Lung (tissue), 12 donors: Measurements from ENCODE around the gene CHRNB4. TPM values are rescaled to one million over a fixed set of nuclear protein-coding genes. Genes with fewer than 3 reads are reported as not detected.

Source experiments
- ATAC-seq: fragments of 200-7000 bp; cut with Tn5 transposase; one replicate; pipeline ENCODE4 v1.9.1; 2020; ENCODE audit warnings: moderate number of reproducible peaks; ENCODE audit not compliant: insufficient read depth, low FRiP score
- DNase-seq, 3 donors: peaks; one replicate each; pipeline ENCODE4 v3.0.0-alpha.2; 2013 to 2017
- H3K27ac ChIP-seq, 2 donors: one replicate each; pipeline ENCODE4 v1.5.1; 2013; ENCODE audit warnings: mild to moderate bottlenecking in 2 of 2, moderate library complexity in 2 of 2, control low read depth in 1 of 2, inconsistent platforms in 1 of 2, low read depth in 1 of 2, low read length in 1 of 2
- H3K27me3 ChIP-seq, 3 donors: one replicate each; pipeline ENCODE4 v1.5.1; 2013; ENCODE audit warnings: low read length in 2 of 3; ENCODE audit not compliant: control insufficient read depth in 3 of 3, insufficient read depth in 3 of 3
- H3K36me3 ChIP-seq, 4 donors: one replicate each; pipeline ENCODE4 v1.5.1; 2013; ENCODE audit warnings: low read length in 4 of 4, mild to moderate bottlenecking in 1 of 4, moderate library complexity in 1 of 4; ENCODE audit not compliant: control insufficient read depth in 4 of 4, insufficient read depth in 4 of 4
- H3K4me1 ChIP-seq, 5 donors: one replicate each; pipeline ENCODE4 v1.5.1; 2013; ENCODE audit warnings: low read length in 5 of 5, mild to moderate bottlenecking in 2 of 5, moderate library complexity in 1 of 5; ENCODE audit not compliant: control insufficient read depth in 5 of 5, insufficient read depth in 5 of 5
- H3K4me3 ChIP-seq: one replicate; pipeline ENCODE4 v1.5.1; 2013; ENCODE audit warnings: mild to moderate bottlenecking, control low read depth, moderate library complexity
- H3K9ac ChIP-seq, 2 donors: one replicate each; pipeline ENCODE4 v1.5.1; 2013; ENCODE audit warnings: low read length in 2 of 2, control low read depth in 1 of 2; ENCODE audit not compliant: insufficient read depth in 1 of 2
- H3K9me3 ChIP-seq, 4 donors: one replicate each; pipeline ENCODE4 v1.5.1; 2013; ENCODE audit warnings: low read length in 3 of 4, mild to moderate bottlenecking in 1 of 4, moderate library complexity in 1 of 4; ENCODE audit not compliant: control insufficient read depth in 4 of 4, insufficient read depth in 3 of 4
- CTCF ChIP-seq: IDR thresholded peaks from 2 replicates; pipeline ENCODE4 v1.5.1; 2012; ENCODE audit warnings: mild to moderate bottlenecking; ENCODE audit errors: control extremely low read depth, extremely low read depth
- WGBS, 2 donors: extraction: QIAGEN DNeasy Blood & Tissue Kit; methylation state at CpG; one replicate each; pipeline ENCODE4 v1.1.7; 2013; 5-methylcytosine and 5-hydroxymethylcytosine counted together
- polyA plus RNA-seq, 2 donors: library from polyadenylated mRNA; stranded (reverse); fragments of 200-250 nt; gene quantifications; one replicate each; pipeline ENCODE4 v1.2.1, GENCODE V29; 2013
- total RNA-seq, 2 donors: library from RNA; depleted of rRNA in 1 of 2; stranded (reverse); fragments of >200 nt in 1 of 2; gene quantifications; one replicate each; pipeline ENCODE4 v1.2.1, GENCODE V29; 2014 to 2021
- donor health status: control.
- donor health status: control.
- donor health status: Bipolar disorder and iron deficiency.
- donor health status: healthy.
- donor health status: DM: yes; HTN: yes; CAD: no.

Gene CHRNB4
- total and polyA plus RNA-seq, 4 donors = 0.05 TPM; not detected in 3

GRCh38 chr15:78675206-78675605, 34.2 kb upstream of the CHRNB4 start:
- Histone ChIP-seq H3K27me3 (no peaks in the 10 kb centered on the region), H3K27ac (no peak overlapping the region), H3K4me3 (no peak overlapping the region), H3K9me3 (peaks cover 0 to 2% (median 0%) of the 10 kb centered on the region in 4 donors), H3K36me3 (no peaks in the 10 kb centered on the region), H3K9ac (no peak overlapping the region), H3K4me1 (peaks cover 0 to 11% (median 3%) of the 10 kb centered on the region in 5 donors)
- DNase-seq (no peak), ATAC-seq (no peak)
- TF ChIP-seq CTCF = no peak
- 96% methylated on average over 4 of the region's 4 CpGs for WGBS, 2 donors

- H3K36me3 ChIP-seq = no peaks in the 10 kb centered on the region
- TF ChIP-seq CTCF = no peak
- peaks cover 0 to 11% (median 3%) of the 10 kb centered on the region in 5 donors for H3K4me1 ChIP-seq
- H3K27me3 ChIP-seq = no peaks in the 10 kb centered on the region
- no peak overlapping the region for H3K27ac ChIP-seq
- DNase-seq = no peak
- no peak overlapping the region for H3K4me3 ChIP-seq
- H3K9ac ChIP-seq = no peak overlapping the region
- 96 to 98% methylated on average over 3 of the region's 3 CpGs for WGBS, 2 donors
- H3K9me3 ChIP-seq = peaks cover 0 to 1% (median 0%) of the 10 kb centered on the region in 4 donors
- ATAC-seq = no peak
Observed at GRCh38 chr15:78673917-78674444, 33.0 kb upstream of the CHRNB4 start.

GRCh38 chr15:78673476-78673875, 32.5 kb upstream of the CHRNB4 start:
- Histone ChIP-seq H3K4me3 (no peak overlapping the region), H3K27me3 (no peaks in the 10 kb centered on the region), H3K36me3 (no peaks in the 10 kb centered on the region), H3K27ac (no peak overlapping the region), H3K9me3 (peaks cover 0 to 1% (median 0%) of the 10 kb centered on the region in 4 donors), H3K4me1 (peaks cover 0 to 11% (median 3%) of the 10 kb centered on the region in 5 donors), H3K9ac (no peak overlapping the region)
- no peak for DNase-seq
- 60 to 63% methylated on average over 4 of the region's 4 CpGs for whole genome bisulfite sequencing, 2 donors
- no peak for TF ChIP-seq CTCF
- ATAC-seq = no peak
